Activated T-helper 1 cell treated with anti-CD3 and anti-CD28 coated beads, Interleukin-12 subunit alpha, Interleukin-12 subunit beta, Interleukin-2, Interleukin-4 antibody, amounts not matched to agents 30 ng/mL and 10 ng/mL and 1 ng/mL, durations not matched to agents 14 hours and 24 hours and 36 hours (primary cell): ENCODE results near the gene USP25. TPM values are rescaled to one million over a fixed set of nuclear protein-coding genes. Genes with fewer than 3 reads are reported as not detected.

Experiments used
- DNase-seq: peaks from one replicate; pipeline ENCODE4 v3.0.0; 2021; ENCODE audit warnings: low spot score
- H3K27ac Mint-ChIP-seq: one replicate; pipeline ENCODE4 v1.8.0; 2021; ENCODE audit warnings: mild to moderate bottlenecking, mixed read lengths
- H3K27me3 Mint-ChIP-seq: one replicate; pipeline ENCODE4 v1.8.0; 2022; ENCODE audit warnings: mild to moderate bottlenecking, moderate library complexity, mixed read lengths; ENCODE audit not compliant: insufficient read depth
- H3K36me3 Mint-ChIP-seq: one replicate; pipeline ENCODE4 v1.8.0; 2021; ENCODE audit warnings: low read depth, mixed read lengths
- H3K4me1 Mint-ChIP-seq: one replicate; pipeline ENCODE4 v1.8.0; 2021; ENCODE audit warnings: low read depth, mixed read lengths
- H3K4me3 Mint-ChIP-seq: one replicate; pipeline ENCODE4 v1.8.0; 2021; ENCODE audit warnings: mild to moderate bottlenecking, moderate library complexity, mixed read lengths
- H3K9me3 Mint-ChIP-seq: one replicate; pipeline ENCODE4 v1.8.0; 2021; ENCODE audit warnings: mixed read lengths
- intact Hi-C: fragments of 100-400 bp; cut with micrococcal nuclease; formaldehyde crosslinking; loops from one replicate; pipeline ENCODE4 v1.15.1; 2024
- total RNA-seq: library from RNA; stranded (reverse); gene quantifications from 2 replicates; pipeline ENCODE4 v1.2.3, GENCODE V29; 2022

Gene USP25
- total RNA-seq, 1 donor from 2014 or later, result 26.8 TPM

GRCh38 chr21:15740383-15740782 is 10.6 kb downstream of the USP25 start:
- no peaks in the 10 kb centered on the region for H3K9me3 Mint-ChIP-seq
- peaks cover 57% of the 10 kb centered on the region for H3K4me1 Mint-ChIP-seq
- DNase-seq, result no peak
- peaks cover 15% of the 10 kb centered on the region for H3K36me3 Mint-ChIP-seq
- intact Hi-C loops, result no loop called here
- H3K27me3 Mint-ChIP-seq, result peaks cover 1% of the 10 kb centered on the region
- H3K27ac Mint-ChIP-seq, result no peak overlapping the region
- no peak overlapping the region for H3K4me3 Mint-ChIP-seq

GRCh38 chr21:15741510-15741909 is 11.7 kb downstream of the USP25 start:
- Mint-ChIP-seq H3K4me3 (no peak overlapping the region), H3K36me3 (peaks cover 17% of the 10 kb centered on the region), H3K4me1 (peaks cover 47% of the 10 kb centered on the region), H3K9me3 (peaks cover 3% of the 10 kb centered on the region), H3K27me3 (peaks cover 1% of the 10 kb centered on the region), H3K27ac (no peak overlapping the region)
- no peak for DNase-seq
- intact Hi-C loops, result no loop called here

DNA sequence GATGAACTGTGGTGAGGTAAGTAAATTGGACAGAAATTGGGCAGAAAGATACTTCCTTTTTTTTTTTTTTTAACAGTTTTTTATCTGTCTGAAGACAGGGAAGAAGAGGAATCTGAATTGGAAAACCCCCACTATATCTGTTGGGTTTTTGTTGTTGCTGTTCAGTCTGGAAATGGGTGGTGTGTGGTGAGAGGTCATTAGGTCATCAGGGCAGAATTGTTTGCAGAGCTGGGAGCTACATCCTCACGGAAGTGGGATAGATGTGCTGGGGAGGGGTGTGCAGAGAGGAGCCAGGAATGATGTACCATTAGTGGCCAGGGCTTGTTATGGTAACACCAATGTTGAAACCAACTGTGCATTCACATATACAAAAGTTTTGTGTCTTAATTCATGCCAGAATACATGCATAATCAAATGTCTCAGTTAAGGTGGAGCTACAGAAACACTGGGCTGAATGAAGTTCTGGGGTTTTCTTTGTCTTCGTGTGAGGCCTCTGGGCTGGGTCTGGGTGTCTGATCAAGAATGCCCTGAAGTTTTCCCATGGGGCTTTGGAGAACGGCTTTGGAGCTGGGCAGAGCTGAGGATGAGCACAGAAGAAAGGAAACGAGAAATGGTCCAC is 12.4 kb downstream of the USP25 start:
- Mint-ChIP-seq H3K4me1 (peaks cover 42% of the 10 kb centered on the region), H3K27ac (no peak overlapping the region), H3K36me3 (peaks cover 15% of the 10 kb centered on the region), H3K27me3 (peaks cover 1% of the 10 kb centered on the region), H3K4me3 (no peak overlapping the region), H3K9me3 (peaks cover 3% of the 10 kb centered on the region)
- DNase-seq, result no peak
- intact Hi-C loops, result no loop called here

- Mint-ChIP-seq H3K9me3 (peaks cover 3% of the 10 kb centered on the region), H3K27ac (no peak overlapping the region), H3K4me3 (no peak overlapping the region), H3K4me1 (peaks cover 37% of the 10 kb centered on the region), H3K27me3 (no peaks in the 10 kb centered on the region), H3K36me3 (peaks cover 16% of the 10 kb centered on the region)
- DNase-seq, result no peak
- intact Hi-C loops, result no loop called here
These were observed 12.9 kb downstream of the USP25 start for GRCh38 chr21:15742694-15743093.

GRCh38 chr21:15743593-15743992 is 13.8 kb downstream of the USP25 start:
- Mint-ChIP-seq H3K27ac (no peak overlapping the region), H3K4me3 (no peak overlapping the region), H3K4me1 (peaks cover 28% of the 10 kb centered on the region), H3K27me3 (no peaks in the 10 kb centered on the region), H3K36me3 (peaks cover 16% of the 10 kb centered on the region), H3K9me3 (peaks cover 3% of the 10 kb centered on the region)
- DNase-seq, result no peak
- intact Hi-C loops, result no loop called here

DNA sequence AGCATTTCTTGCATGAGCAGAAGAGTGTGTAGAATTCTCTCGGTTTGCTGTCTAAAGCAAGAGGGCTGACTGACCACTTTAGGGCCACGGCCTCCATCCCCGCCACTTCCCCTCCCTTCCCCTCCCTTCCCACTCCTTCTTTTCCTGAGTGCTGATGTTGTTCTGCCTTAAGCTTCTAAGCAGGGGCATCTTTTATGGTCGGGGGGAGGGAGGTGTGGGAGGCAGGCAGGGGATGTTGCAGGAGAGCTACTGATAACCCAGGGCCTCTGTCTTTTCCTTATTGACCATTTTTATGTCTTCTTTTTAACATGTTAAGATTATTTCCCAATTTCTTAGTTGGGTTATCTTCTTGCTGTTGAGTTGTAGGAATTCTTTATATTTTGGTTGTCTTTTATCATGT is 15.1 kb downstream of the USP25 start:
- no peak for DNase-seq
- peaks cover 3% of the 10 kb centered on the region for H3K9me3 Mint-ChIP-seq
- H3K36me3 Mint-ChIP-seq, result peaks cover 16% of the 10 kb centered on the region
- H3K4me1 Mint-ChIP-seq, result peaks cover 25% of the 10 kb centered on the region
- H3K27ac Mint-ChIP-seq, result no peak overlapping the region
- H3K4me3 Mint-ChIP-seq, result no peak overlapping the region
- intact Hi-C loops, result no loop called here
- no peaks in the 10 kb centered on the region for H3K27me3 Mint-ChIP-seq

- intact Hi-C loops, result no loop called here
- Mint-ChIP-seq H3K9me3 (peaks cover 3% of the 10 kb centered on the region), H3K36me3 (peaks cover 5% of the 10 kb centered on the region), H3K27me3 (no peaks in the 10 kb centered on the region), H3K4me1 (peaks cover 15% of the 10 kb centered on the region), H3K27ac (no peak overlapping the region), H3K4me3 (no peak overlapping the region)
- no peak for DNase-seq
These were observed 18.8 kb downstream of the USP25 start for GRCh38 chr21:15748586-15748985.

- peaks cover 3% of the 10 kb centered on the region for H3K9me3 Mint-ChIP-seq
- no peak overlapping the region for H3K4me3 Mint-ChIP-seq
- intact Hi-C loops, result no loop called here
- H3K27ac Mint-ChIP-seq, result no peak overlapping the region
- DNase-seq, result no peak
- peaks cover 16% of the 10 kb centered on the region for H3K4me1 Mint-ChIP-seq
- peaks cover 3% of the 10 kb centered on the region for H3K36me3 Mint-ChIP-seq
- no peaks in the 10 kb centered on the region for H3K27me3 Mint-ChIP-seq
These were observed 19.5 kb downstream of the USP25 start for GRCh38 chr21:15749082-15749860.

DNA sequence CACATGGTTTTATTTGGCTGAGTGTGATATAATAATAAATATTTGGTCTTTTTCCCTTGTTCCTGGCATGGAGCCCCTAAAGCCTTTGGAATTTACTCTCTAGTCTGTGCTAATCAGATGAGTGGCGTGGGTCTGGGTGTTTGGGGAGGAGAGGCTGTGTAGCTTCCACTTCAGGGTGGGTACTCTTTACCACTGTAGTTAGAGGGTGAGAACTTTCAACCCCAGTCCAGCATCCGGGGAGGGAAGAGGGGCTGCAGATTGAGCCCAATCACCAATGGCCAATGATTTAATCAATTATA is 20.0 kb downstream of the USP25 start:
- no peak for DNase-seq
- intact Hi-C loops, result no loop called here
- peaks cover 22% of the 10 kb centered on the region for H3K4me1 Mint-ChIP-seq
- no peak overlapping the region for H3K4me3 Mint-ChIP-seq
- H3K9me3 Mint-ChIP-seq, result peaks cover 3% of the 10 kb centered on the region
- H3K27me3 Mint-ChIP-seq, result no peaks in the 10 kb centered on the region
- H3K36me3 Mint-ChIP-seq, result peaks cover 3% of the 10 kb centered on the region
- no peak overlapping the region for H3K27ac Mint-ChIP-seq

- no peak overlapping the region for H3K4me3 Mint-ChIP-seq
- no peak overlapping the region for H3K27ac Mint-ChIP-seq
- peaks cover 34% of the 10 kb centered on the region for H3K4me1 Mint-ChIP-seq
- intact Hi-C loops, result no loop called here
- H3K27me3 Mint-ChIP-seq, result no peaks in the 10 kb centered on the region
- no peaks in the 10 kb centered on the region for H3K9me3 Mint-ChIP-seq
- peaks cover 4% of the 10 kb centered on the region for H3K36me3 Mint-ChIP-seq
- no peak for DNase-seq
These were observed 21.3 kb downstream of the USP25 start for GRCh38 chr21:15751037-15751436.

- Mint-ChIP-seq H3K9me3 (no peaks in the 10 kb centered on the region), H3K4me1 (peaks cover 36% of the 10 kb centered on the region), H3K36me3 (peaks cover 4% of the 10 kb centered on the region), H3K4me3 (no peak overlapping the region), H3K27ac (no peak overlapping the region), H3K27me3 (no peaks in the 10 kb centered on the region)
- intact Hi-C loops, result no loop called here
- no peak for DNase-seq
These were observed 21.8 kb downstream of the USP25 start for GRCh38 chr21:15751546-15751945.

- Mint-ChIP-seq H3K27ac (no peak overlapping the region), H3K4me1 (peaks cover 48% of the 10 kb centered on the region), H3K36me3 (peaks cover 11% of the 10 kb centered on the region), H3K4me3 (no peak overlapping the region), H3K9me3 (peaks cover 6% of the 10 kb centered on the region), H3K27me3 (no peaks in the 10 kb centered on the region)
- intact Hi-C loops, result no loop called here
- DNase-seq, result no peak
These were observed 23.1 kb downstream of the USP25 start for GRCh38 chr21:15752763-15753407.

DNA sequence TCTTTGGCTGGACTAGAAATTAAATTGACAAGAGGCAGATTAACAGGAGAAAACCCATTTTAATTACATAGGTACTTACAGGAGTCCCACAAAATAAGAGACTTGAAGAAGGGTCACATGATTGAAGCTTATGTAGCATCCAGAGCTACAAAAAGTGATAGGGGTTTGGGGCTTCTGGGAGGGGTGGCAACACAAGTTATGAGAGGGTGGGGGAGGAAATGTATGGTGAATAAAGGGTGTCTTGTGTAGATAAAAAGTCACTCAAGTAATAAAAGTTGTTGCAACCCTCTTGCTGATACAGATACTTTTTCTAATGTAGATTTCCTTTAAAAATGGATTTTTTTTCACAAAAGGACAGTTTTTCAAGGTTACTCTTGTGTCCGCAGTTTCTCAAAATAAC is 24.0 kb downstream of the USP25 start:
- DNase-seq, result no peak
- H3K36me3 Mint-ChIP-seq, result peaks cover 12% of the 10 kb centered on the region
- no peaks in the 10 kb centered on the region for H3K27me3 Mint-ChIP-seq
- H3K27ac Mint-ChIP-seq, result no peak overlapping the region
- intact Hi-C loops, result no loop called here
- peaks cover 12% of the 10 kb centered on the region for H3K9me3 Mint-ChIP-seq
- peaks cover 48% of the 10 kb centered on the region for H3K4me1 Mint-ChIP-seq
- H3K4me3 Mint-ChIP-seq, result no peak overlapping the region
